ENCODE results near the gene CCNYL1. TPM values are rescaled to one million over a fixed set of nuclear protein-coding genes. Genes with fewer than 3 reads are reported as not detected.

Gene CCNYL1
- total and polyA plus RNA-seq, 5 donors from 2014 or later = 0.81 to 13.1 (median 1.1) TPM

DNA sequence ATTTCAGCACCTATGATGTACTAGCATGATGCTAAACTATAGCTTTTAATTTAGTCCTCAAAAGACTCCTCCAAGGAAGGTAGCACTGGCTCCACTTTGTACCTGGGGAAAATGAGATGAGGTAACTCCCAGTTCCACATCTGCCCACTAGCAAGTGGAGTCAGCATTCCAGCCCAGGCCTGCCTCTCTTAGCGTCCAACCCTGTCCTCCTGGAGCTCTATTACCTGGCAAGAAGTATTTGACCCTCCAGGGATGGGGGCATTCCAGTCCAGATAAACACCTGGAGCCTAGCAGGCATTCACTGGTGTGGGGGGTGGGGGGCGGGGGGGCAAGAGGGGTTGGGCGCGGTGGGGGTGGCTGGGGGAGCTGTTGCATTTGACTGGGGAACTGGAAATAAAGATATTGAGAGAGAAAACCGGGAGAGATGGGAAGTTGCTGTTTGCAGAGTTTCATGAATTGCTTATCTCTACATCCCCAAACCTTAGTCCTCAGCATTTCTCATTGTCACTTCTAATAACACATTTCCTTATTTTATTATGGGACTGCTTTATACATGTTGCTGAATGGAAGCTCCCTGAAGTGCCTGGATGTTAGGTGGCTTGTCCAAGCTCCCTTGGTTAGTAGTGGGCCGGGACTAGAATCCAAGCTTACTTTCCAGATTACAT is 80.3 kb downstream of the CCNYL1 start:
- H3K27ac Mint-ChIP-seq = no peak overlapping the region
- peaks cover 12% of the 10 kb centered on the region for H3K27me3 Mint-ChIP-seq
- H3K27ac ChIP-seq (ENCODE audit: insufficient read depth, low read length, poor library complexity, severe bottlenecking) = no peak overlapping the region
- H3K36me3 ChIP-seq (ENCODE audit: control insufficient read depth, insufficient read depth, low read length) = no peaks in the 10 kb centered on the region
- no peaks in the 10 kb centered on the region for H3K4me1 ChIP-seq (ENCODE audit: control insufficient read depth, insufficient read depth, low read length, poor library complexity, severe bottlenecking)
- H3K36me3 Mint-ChIP-seq = no peaks in the 10 kb centered on the region
- H3K4me1 Mint-ChIP-seq = peaks cover 0 to 2% (median 0%) of the 10 kb centered on the region in 4 donors
- H3K4me3 Mint-ChIP-seq = no peak overlapping the region
- no peak for ATAC-seq (ENCODE audit: low read depth in 2 of 2)
- no peaks in the 10 kb centered on the region for H3K9me3 ChIP-seq (ENCODE audit: control insufficient read depth in 2 of 2, low read length in 2 of 2)
- no peak for DNase-seq
- peaks cover 0 to 3% (median 0%) of the 10 kb centered on the region in 7 donors for H3K9me3 Mint-ChIP-seq
- H3K4me3 ChIP-seq (ENCODE audit: low read depth, low read length) = no peak overlapping the region
- no peaks in the 10 kb centered on the region for H3K27me3 ChIP-seq (ENCODE audit: control insufficient read depth, insufficient read depth, low read length)

DNA sequence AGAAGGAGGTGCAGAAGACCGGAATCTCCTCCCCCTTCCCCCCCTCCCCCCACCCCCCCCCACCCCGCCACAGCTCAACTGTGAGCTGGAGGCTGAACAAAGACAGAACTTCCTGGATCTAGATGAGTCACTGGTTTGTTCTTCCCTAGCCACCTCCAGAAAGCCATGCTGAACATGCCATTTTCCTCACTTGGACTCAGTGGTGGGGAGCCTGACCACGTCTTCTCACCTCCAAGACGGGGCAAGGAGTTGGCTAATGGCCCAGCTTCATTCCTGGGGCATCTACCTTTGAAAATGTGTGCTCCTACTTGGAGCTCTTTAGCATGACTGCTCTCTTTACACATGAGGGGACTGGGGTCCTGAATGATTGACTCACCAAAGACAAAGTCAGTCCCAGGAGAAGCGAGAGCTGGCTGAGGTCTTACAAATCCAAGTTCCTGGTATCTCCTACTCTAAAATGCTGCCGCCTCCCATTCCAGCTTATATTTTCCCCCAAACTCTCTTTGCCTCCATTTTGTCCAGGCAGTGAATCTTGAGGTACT is 80.9 kb downstream of the CCNYL1 start:
- H3K27me3 Mint-ChIP-seq = peaks cover 12% of the 10 kb centered on the region
- peaks cover 0 to 2% (median 0%) of the 10 kb centered on the region in 4 donors for H3K4me1 Mint-ChIP-seq
- ATAC-seq (ENCODE audit: low read depth in 2 of 2) (no peak), DNase-seq (no peak)
- Histone ChIP-seq H3K27me3 (ENCODE audit: control insufficient read depth, insufficient read depth, low read length) (no peaks in the 10 kb centered on the region), H3K27ac (ENCODE audit: insufficient read depth, low read length, poor library complexity, severe bottlenecking) (no peak overlapping the region), H3K4me3 (ENCODE audit: low read depth, low read length) (no peak overlapping the region), H3K9me3 (ENCODE audit: control insufficient read depth in 2 of 2, low read length in 2 of 2) (no peaks in the 10 kb centered on the region), H3K36me3 (ENCODE audit: control insufficient read depth, insufficient read depth, low read length) (no peaks in the 10 kb centered on the region), H3K4me1 (ENCODE audit: control insufficient read depth, insufficient read depth, low read length, poor library complexity, severe bottlenecking) (no peaks in the 10 kb centered on the region)
- H3K9me3 Mint-ChIP-seq = peaks cover 0 to 3% (median 0%) of the 10 kb centered on the region in 7 donors
- H3K27ac Mint-ChIP-seq = no peak overlapping the region
- H3K36me3 Mint-ChIP-seq = no peaks in the 10 kb centered on the region
- H3K4me3 Mint-ChIP-seq = no peak overlapping the region

DNA sequence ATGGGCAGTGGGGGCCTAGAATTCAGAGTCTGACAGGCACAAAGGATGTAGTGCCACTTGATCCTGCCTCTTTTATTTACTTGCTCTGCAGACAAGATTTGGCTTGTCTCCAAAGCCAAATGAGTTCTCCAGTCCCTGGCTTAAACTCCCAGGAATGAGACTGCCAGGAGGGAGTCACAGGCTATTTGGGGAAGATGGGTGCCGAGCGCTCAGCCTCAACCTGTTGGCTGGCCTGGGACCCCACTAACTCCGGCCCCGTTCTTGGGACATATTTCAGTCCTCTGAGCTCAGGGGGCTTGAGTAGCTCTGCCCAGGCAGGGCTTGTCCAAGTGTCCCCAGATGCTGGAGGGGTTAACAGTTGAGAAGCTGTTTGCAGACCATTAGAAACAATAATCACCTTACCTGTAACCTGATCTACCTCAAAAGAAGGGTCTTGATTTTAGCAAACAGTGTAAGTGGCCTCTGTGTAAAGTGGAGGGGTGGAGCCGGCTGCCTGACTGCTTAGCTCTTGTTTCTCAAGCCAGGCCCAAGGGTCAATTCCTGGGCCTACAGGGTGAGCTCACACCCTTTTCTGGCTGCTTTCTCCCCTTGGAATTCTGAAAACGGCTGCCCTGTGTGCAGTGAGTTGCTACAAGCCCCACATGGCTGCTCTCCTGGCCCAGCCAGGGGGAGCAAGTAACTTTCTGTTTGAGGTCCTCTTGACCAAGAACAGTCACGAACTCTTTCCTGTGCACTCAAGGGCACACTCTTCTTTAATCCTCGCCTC is 85.3 kb downstream of the CCNYL1 start:
- no peak overlapping the region for H3K27ac ChIP-seq (ENCODE audit: insufficient read depth, low read length, poor library complexity, severe bottlenecking)
- ATAC-seq (ENCODE audit: low read depth in 2 of 2) = no peak

DNA sequence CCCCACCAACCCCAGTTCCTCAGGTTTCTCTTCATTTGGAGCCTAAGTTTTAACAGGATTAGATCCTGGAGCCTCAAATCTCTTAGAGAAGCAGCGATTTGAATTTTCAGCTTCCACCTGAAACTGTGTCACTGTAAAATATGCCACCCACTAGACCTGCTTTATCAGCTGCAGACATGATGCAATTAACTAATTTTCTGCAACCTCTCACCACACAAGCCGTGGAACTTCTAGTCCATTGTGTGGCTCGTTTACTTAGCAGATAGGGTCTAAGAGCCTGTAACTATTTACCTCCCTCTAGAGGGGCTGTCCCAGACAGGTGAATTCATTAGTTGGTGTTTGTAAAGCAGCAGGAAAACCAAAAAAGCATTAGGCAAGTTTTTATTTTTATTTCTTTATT is 89.8 kb downstream of the CCNYL1 start:
- Histone ChIP-seq H3K9me3 (ENCODE audit: control insufficient read depth in 2 of 2, low read length in 2 of 2) (no peaks in the 10 kb centered on the region), H3K36me3 (ENCODE audit: control insufficient read depth, insufficient read depth, low read length) (no peaks in the 10 kb centered on the region), H3K27me3 (ENCODE audit: control insufficient read depth, insufficient read depth, low read length) (no peaks in the 10 kb centered on the region), H3K4me1 (ENCODE audit: control insufficient read depth, insufficient read depth, low read length, poor library complexity, severe bottlenecking) (no peaks in the 10 kb centered on the region), H3K27ac (ENCODE audit: insufficient read depth, low read length, poor library complexity, severe bottlenecking) (no peak overlapping the region), H3K4me3 (ENCODE audit: low read depth, low read length) (no peak overlapping the region)
- H3K4me3 Mint-ChIP-seq = no peak overlapping the region
- no peaks in the 10 kb centered on the region for H3K4me1 Mint-ChIP-seq
- H3K9me3 Mint-ChIP-seq = no peaks in the 10 kb centered on the region
- H3K27ac Mint-ChIP-seq = no peak overlapping the region
- ATAC-seq (ENCODE audit: low read depth in 2 of 2) = no peak
- no peak for DNase-seq
- H3K36me3 Mint-ChIP-seq = no peaks in the 10 kb centered on the region
- no peaks in the 10 kb centered on the region for H3K27me3 Mint-ChIP-seq

More for the DNA sequence above, 85.3 kb downstream of the CCNYL1 start:
- H3K9me3 ChIP-seq (ENCODE audit: control insufficient read depth in 2 of 2, low read length in 2 of 2) = no peaks in the 10 kb centered on the region
- peaks cover 0 to 2% (median 0%) of the 10 kb centered on the region in 4 donors for H3K4me1 Mint-ChIP-seq
- no peaks in the 10 kb centered on the region for H3K4me1 ChIP-seq (ENCODE audit: control insufficient read depth, insufficient read depth, low read length, poor library complexity, severe bottlenecking)
- no peaks in the 10 kb centered on the region for H3K36me3 ChIP-seq (ENCODE audit: control insufficient read depth, insufficient read depth, low read length)
- no peak overlapping the region for H3K4me3 ChIP-seq (ENCODE audit: low read depth, low read length)
- no peaks in the 10 kb centered on the region for H3K36me3 Mint-ChIP-seq
- H3K27me3 Mint-ChIP-seq = peaks cover 6% of the 10 kb centered on the region
- no peak overlapping the region for H3K27ac Mint-ChIP-seq
- H3K4me3 Mint-ChIP-seq = no peak overlapping the region
- H3K27me3 ChIP-seq (ENCODE audit: control insufficient read depth, insufficient read depth, low read length) = no peaks in the 10 kb centered on the region
- no peak for DNase-seq
- peaks cover 0 to 3% (median 0%) of the 10 kb centered on the region in 7 donors for H3K9me3 Mint-ChIP-seq

DNA sequence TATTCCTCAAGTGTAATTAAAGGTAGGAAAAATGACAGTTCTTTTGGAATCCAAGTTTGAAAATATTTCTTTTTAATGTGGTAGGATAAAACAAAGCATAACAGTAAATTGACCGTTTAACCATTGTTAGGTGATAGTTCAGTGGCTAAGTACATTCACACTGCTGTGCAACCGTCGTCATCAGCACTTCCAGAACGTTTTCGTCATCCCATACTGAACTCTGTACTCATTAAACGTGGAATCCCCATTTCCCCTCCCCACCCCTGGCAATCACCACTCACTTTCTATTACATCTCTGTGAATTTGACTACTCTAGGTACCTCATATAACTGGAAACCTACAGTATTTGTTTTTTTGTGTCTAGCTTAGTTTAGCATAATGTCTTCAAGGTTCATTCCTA is 91.2 kb downstream of the CCNYL1 start:
- Histone ChIP-seq H3K4me3 (ENCODE audit: low read depth, low read length) (no peak overlapping the region), H3K27me3 (ENCODE audit: control insufficient read depth, insufficient read depth, low read length) (no peaks in the 10 kb centered on the region), H3K4me1 (ENCODE audit: control insufficient read depth, insufficient read depth, low read length, poor library complexity, severe bottlenecking) (no peaks in the 10 kb centered on the region), H3K36me3 (ENCODE audit: control insufficient read depth, insufficient read depth, low read length) (no peaks in the 10 kb centered on the region), H3K9me3 (ENCODE audit: control insufficient read depth in 2 of 2, low read length in 2 of 2) (no peaks in the 10 kb centered on the region), H3K27ac (ENCODE audit: insufficient read depth, low read length, poor library complexity, severe bottlenecking) (no peak overlapping the region)
- H3K27ac Mint-ChIP-seq = no peak overlapping the region
- H3K4me3 Mint-ChIP-seq = no peak overlapping the region
- H3K4me1 Mint-ChIP-seq = no peaks in the 10 kb centered on the region
- H3K36me3 Mint-ChIP-seq = peaks cover 3% of the 10 kb centered on the region
- DNase-seq = no peak
- no peaks in the 10 kb centered on the region for H3K9me3 Mint-ChIP-seq
- no peak for ATAC-seq (ENCODE audit: low read depth in 2 of 2)
- H3K27me3 Mint-ChIP-seq = no peaks in the 10 kb centered on the region

Other genes with a start within 250 kb of the CCNYL1 start
- gene CREB1, start 181.7 kb upstream of the CCNYL1 start, total RNA-seq = 124 TPM
- 10 to 100 TPM; 69.0 to 96.8 (median 89.3) TPM for gene CREB1, start 181.7 kb upstream of the CCNYL1 start, polyA plus RNA-seq
- 13.7 TPM for gene METTL21A, start 86.2 kb upstream of the CCNYL1 start, total RNA-seq
- 10 to 100 TPM; 21.7 to 29.7 (median 23.0) TPM for gene METTL21A, start 86.2 kb upstream of the CCNYL1 start, polyA plus RNA-seq
- 0.27 TPM for gene FZD5, start 58.3 kb downstream of the CCNYL1 start, total RNA-seq
- gene FZD5, start 58.3 kb downstream of the CCNYL1 start, polyA plus RNA-seq = under 1 TPM in 1 of 4 donors, not detected in 3; 0.07 TPM

Measured in CD4-positive, CD25-positive, alpha-beta regulatory T cell (primary cell).